ENCODE measurements around the gene VAPB.

- TF ChIP-seq CTCF (IDR thresholded peaks at IDR 0.05): no peak
- no peak for TF ChIP-seq POLR2A (IDR thresholded peaks at IDR 0.05)
These were observed 40.3 kb downstream of the VAPB start for GRCh38 chr20:58429303-58429702.

Measured in lower leg skin (tissue), 3 donors.